Cardiac muscle cell (in vitro differentiated cells and primary cell): ENCODE measurements around the gene OVCA2. TPM values are rescaled to one million over a fixed set of nuclear protein-coding genes. Genes with fewer than 3 reads are reported as not detected.

Experiments
- DNase-seq, 2 donors: peaks; one replicate each; pipeline versions ENCODE4 v3.0.0 to v3.0.0-alpha.2; 2010 to 2017; ENCODE audit warnings: low read depth in 1 of 2, low spot score in 1 of 2
- H3K27ac ChIP-seq: fragments of 200-600 bp; sonication (generic); 2 replicates; pipeline ENCODE4 v1.5.1; 2016
- H3K27me3 ChIP-seq: fragments of 200-600 bp; sonication (generic); 2 replicates; pipeline ENCODE4 v1.6.0; 2016; ENCODE audit warnings: control low read depth
- H3K36me3 ChIP-seq: fragments of 200-600 bp; sonication (generic); 2 replicates; pipeline ENCODE4 v1.5.1; 2016; ENCODE audit warnings: control low read depth
- H3K4me1 ChIP-seq: fragments of 200-600 bp; sonication (generic); 2 replicates; pipeline ENCODE4 v1.8.1; 2017; ENCODE audit warnings: low read depth, mild to moderate bottlenecking, mixed run types
- H3K4me3 ChIP-seq: fragments of 200-600 bp; sonication (generic); 2 replicates; pipeline ENCODE4 v1.5.1; 2016; ENCODE audit warnings: mild to moderate bottlenecking
- H3K9me3 ChIP-seq: fragments of 200-600 bp; sonication (generic); 2 replicates; pipeline ENCODE4 v1.5.1; 2017; ENCODE audit warnings: low read depth, mild to moderate bottlenecking, control low read depth
- CTCF ChIP-seq: IDR thresholded peaks from 2 replicates; pipeline ENCODE4 v1.5.1; 2012; ENCODE audit warnings: low read depth, mild to moderate bottlenecking, low read length
- polyA plus RNA-seq: library from polyadenylated mRNA; unstranded; fragments of >200 nt; fragmentation: Nextera tagmentation; extraction: Ambion mirVana; gene quantifications from 2 replicates; pipeline ENCODE4 v1.2.1, GENCODE V29; 2016
- total RNA-seq: library from RNA; depleted of rRNA; stranded (reverse); fragments of >200 nt; gene quantifications from 2 replicates; pipeline ENCODE4 v1.2.3, GENCODE V29; 2016

OVCA2 gene
- total and polyA plus RNA-seq, 2 experiments from 2014 or later, result 36.8 to 40.6 TPM

GRCh38 chr17:2051061-2051932, 9.5 kb downstream of the OVCA2 start:
- peaks cover 74% of the 10 kb centered on the region for H3K27me3 ChIP-seq
- TF ChIP-seq CTCF, result no peak
- H3K9me3 ChIP-seq, result no peaks in the 10 kb centered on the region
- peak overlapping the region; percentile 75 for H3K4me3 ChIP-seq
- peak; percentile 57 to 75 for DNase-seq
- H3K27ac ChIP-seq, result no peak overlapping the region
- peaks cover 10% of the 10 kb centered on the region for H3K4me1 ChIP-seq
- no peaks in the 10 kb centered on the region for H3K36me3 ChIP-seq

GRCh38 chr17:2051933-2052559, 10.2 kb downstream of the OVCA2 start:
- Histone ChIP-seq H3K9me3 (no peaks in the 10 kb centered on the region), H3K27ac (no peak overlapping the region), H3K4me3 (no peak overlapping the region), H3K4me1 (peaks cover 11% of the 10 kb centered on the region), H3K27me3 (peaks cover 81% of the 10 kb centered on the region), H3K36me3 (no peaks in the 10 kb centered on the region)
- no peak for TF ChIP-seq CTCF
- DNase-seq, result no peak

DNA sequence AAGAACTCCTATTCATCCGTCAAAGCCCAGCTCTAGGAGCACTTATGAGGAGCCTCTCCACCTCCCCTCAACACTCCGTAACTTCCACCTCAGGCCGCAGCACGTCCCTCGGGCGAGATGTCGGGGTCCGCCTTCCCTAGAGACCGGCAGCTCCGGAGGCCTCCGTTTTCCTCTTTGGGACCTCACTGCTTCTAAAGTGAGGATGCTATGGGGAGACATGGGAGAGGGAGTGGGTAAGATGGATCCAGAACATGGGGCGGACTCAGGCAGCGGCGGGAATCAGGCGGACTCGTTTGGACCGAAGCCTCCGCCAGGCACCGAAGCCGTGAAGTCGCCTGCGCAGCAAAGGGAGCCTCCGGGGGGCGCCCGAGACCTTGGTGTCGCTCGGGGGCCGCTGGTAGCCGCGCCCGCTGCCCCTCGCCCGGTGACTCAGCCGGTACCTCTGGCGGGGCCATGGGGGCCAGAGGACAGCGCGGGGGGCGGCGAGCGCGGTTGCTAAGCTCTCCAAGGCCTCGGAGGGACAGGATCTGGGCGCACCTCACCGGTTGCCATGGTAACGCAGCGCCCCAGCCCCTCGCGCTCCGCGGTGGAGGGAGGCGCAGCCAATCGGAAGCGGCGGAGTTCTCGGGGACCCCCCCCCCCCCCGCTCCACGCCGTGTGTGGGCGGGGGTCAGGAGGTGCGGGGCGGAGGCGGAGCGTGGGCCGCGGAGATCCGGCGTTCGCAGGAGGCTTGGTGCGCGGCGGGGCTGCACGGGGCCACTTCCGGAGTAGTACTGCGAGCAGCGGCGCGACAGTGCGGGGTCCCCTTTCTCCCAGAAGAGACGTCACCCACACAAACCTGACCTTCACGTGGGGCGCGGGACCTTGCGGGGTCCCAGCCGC, 11.8 kb downstream of the OVCA2 start:
- Histone ChIP-seq H3K4me3 (peak overlapping the region; percentile 60), H3K36me3 (no peaks in the 10 kb centered on the region), H3K27me3 (peaks cover 91% of the 10 kb centered on the region), H3K9me3 (no peaks in the 10 kb centered on the region), H3K27ac (no peak overlapping the region), H3K4me1 (peaks cover 11% of the 10 kb centered on the region)
- peak; percentile 78 for DNase-seq
- TF ChIP-seq CTCF, result peak; percentile 60

GRCh38 chr17:2054262-2054511, 12.4 kb downstream of the OVCA2 start:
- H3K4me3 ChIP-seq, result peak overlapping the region; percentile 60
- peaks cover 11% of the 10 kb centered on the region for H3K4me1 ChIP-seq
- no peak for TF ChIP-seq CTCF
- H3K27ac ChIP-seq, result no peak overlapping the region
- H3K36me3 ChIP-seq, result no peaks in the 10 kb centered on the region
- peaks cover 91% of the 10 kb centered on the region for H3K27me3 ChIP-seq
- H3K9me3 ChIP-seq, result no peaks in the 10 kb centered on the region
- no peak for DNase-seq

DNA sequence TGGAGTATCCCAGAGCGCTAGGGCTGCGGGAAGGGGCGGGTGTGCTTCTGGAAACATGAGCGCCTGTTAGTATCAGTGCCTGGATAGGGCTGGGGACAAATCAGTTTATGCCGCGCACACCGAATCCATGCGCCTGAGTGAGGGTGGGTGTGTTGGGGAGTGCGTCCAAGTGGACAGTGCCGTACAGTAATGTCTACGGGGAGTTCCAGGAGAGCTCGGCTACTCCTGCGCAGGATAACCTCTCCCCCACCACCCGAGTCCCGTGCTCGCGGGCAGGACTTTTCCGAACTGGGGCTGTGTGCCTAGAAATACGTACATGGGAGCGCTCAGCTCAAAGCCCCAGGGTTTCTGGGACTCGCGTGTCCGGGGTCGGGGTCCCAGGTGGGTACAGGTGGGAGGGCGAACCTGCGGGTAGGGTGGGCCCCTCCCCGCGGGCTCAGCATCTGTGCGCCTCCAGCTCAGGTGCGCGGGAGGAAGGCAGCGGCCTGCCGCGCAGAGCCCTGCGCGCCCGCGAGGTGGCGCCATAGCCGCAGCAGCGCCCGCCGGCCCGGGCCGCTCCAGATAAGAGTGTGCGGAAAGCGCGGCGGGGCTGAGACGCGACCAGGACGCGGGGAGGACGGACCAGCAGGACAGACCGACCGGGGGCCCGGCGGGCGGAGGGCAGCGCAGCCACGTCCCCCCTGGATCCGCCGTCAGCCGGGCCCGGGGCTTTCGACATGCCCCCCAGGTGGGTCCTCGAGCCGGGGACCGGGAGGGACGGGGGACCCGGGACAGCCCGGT, 12.9 kb downstream of the OVCA2 start, which contains the start of gene HIC1:
HIC1 (plus strand) TSS at position 592 of the 780 bp plus-strand sequence. CDS start 1,588 bp downstream, outside the sequence.
- peak; percentile 84 to 86 for DNase-seq
- H3K4me1 ChIP-seq, result peaks cover 11% of the 10 kb centered on the region
- no peaks in the 10 kb centered on the region for H3K9me3 ChIP-seq
- H3K4me3 ChIP-seq, result peak within 1 kb of the TSS; percentile 60
- H3K27ac ChIP-seq, result no peak within 1 kb of the TSS
- peak; percentile 77 for TF ChIP-seq CTCF
- no peaks in the 10 kb centered on the region for H3K36me3 ChIP-seq
- peaks cover 91% of the 10 kb centered on the region for H3K27me3 ChIP-seq
